Activated naive CD4-positive, alpha-beta T cell treated with Interleukin-2 at 50 U/mL for 16 hours (primary cell): Measurements from ENCODE around the gene TCP10L.
A peak's percentile ranks its signal among the peaks of the same experiment; 100 is the strongest.
"Not testable (repeated sequence)": the region's sequence is repeated elsewhere in the genome, so short reads cannot be mapped to it uniquely, and the experiment has no call there.

Experiments used
- DNase-seq: peaks from one replicate; pipeline ENCODE4 v3.0.0-alpha.2; 2020

Gene TCP10L, protein sequence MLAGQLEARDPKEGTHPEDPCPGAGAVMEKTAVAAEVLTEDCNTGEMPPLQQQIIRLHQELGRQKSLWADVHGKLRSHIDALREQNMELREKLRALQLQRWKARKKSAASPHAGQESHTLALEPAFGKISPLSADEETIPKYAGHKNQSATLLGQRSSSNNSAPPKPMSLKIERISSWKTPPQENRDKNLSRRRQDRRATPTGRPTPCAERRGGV

DNA sequence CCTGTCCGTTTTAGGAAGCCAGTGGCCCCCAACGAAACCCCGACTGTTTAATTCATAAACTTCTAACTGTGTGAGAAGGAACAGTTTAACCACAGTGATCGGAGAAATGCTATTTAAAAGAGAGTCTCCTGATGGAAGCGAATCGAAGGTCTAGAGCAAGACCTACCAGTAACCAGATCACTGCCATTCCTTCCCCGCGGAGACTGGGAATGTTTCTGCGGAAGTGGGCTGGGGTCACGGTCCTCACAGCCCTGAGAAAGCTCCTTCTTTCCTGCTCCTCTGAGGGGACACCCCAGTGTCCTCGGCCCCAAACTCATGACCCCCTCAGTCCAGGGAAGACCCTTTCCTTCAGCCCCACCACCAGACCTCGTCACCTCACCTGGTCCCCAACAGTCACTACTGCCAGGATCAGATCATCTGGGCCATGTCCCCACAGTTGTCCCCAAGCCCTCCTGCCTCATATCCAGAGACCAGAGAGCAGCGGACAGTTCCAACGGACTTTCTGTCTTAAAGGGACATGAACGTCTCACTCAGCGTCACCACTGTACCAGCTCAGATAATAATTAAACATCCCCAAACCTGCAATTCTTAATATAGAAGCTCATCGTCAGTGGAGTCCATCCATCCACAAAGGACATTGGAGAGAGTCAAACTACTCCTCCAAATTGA, at the start of gene TCP10L:
Gene TCP10L (minus strand): TSS at position 482 of the 669 bp plus-strand sequence. CDS start 1,219 bp downstream, outside the sequence.
- DNase-seq = no peak

DNA sequence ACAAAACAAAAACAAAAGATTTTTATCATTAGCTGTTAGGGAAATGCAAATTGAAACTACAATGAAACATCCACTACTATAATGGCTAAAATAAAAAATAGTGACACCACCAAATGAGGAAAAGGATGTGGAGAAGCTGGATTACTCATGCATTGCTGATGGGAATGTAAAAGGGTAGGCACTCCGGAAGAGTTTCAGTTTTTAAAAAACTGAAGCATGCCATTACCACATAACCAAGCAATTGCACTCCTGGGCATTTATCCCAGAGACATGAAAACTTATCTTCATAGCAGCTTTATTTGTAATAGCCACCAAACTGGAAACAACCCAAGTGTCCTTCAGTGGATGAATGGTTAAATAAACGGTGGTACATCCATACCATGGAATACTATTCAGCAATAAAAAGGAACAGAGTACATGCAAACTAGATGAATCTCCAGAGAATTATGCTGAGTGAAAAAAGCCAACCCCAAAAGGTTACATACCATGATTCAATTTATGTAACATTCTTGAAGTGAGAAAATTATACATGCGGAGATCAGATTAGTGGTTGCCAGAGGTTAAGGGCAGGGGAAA, 41.4 kb upstream of the TCP10L start:
- DNase-seq = no peak

DNA sequence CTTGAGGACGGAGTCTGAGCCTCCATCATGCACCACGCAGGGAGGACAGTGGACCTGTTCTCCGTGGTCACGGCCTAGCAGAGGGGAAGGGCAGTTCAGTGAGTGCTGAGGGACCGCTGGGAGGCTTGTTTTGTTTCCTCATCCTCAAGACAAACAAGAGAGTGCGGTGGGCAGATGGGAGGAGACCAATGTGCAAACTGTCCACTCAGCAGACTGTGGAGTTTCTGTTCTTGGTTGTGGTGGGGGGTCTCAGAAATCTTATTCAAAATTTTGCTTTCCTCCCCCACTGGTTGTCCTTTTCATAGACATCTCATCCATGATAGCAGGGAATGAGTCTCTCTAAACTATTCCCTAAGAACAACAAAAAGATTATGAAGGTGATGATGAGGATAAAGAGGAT, 32.9 kb upstream of the TCP10L start:
- not testable (repeated sequence) for DNase-seq

DNA sequence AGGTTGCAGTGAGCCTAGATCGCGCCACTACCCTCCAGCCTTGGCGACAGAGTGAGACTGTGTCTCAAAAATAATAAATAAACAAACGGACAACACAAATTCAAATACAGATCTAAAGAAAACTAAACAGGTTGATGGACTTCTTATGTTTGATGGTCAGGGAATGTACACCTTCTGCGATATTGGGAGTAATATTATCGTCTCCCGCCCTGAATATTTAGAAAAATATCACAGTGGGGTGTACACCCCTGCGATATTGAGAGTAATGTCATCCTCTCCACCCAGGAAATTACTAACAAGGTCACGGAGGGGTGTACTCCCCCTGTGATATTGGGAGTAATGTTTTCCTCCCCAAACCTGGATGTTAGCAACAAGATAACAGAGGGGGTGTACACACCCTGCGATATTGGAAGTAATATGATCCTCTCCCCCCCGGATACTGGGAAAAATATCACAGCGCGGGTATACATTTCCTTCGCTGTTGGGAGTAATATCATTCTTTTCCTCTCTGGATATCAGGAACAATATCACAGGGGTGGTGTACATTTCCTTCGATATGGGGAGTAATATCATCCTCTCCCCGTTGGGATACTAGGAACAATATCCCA, 28.2 kb upstream of the TCP10L start:
- no peak for DNase-seq

DNA sequence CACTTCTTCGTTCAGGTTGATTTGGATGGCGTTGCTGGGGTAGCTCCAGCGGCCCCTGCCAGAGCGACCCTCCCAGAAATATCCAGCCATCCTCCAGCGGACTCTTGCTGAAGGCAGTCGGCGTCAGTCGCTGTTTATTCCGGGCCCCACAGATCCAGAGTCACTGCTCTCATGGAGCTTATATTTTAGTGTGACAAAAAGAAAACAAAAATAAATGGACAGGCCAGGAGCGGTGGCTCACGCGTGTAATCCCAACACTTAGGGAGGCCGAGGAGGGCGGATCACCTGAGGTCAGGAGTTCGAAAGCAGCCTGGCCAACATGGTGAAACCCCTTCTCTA, 27.6 kb upstream of the TCP10L start:
- DNase-seq = no peak

DNA sequence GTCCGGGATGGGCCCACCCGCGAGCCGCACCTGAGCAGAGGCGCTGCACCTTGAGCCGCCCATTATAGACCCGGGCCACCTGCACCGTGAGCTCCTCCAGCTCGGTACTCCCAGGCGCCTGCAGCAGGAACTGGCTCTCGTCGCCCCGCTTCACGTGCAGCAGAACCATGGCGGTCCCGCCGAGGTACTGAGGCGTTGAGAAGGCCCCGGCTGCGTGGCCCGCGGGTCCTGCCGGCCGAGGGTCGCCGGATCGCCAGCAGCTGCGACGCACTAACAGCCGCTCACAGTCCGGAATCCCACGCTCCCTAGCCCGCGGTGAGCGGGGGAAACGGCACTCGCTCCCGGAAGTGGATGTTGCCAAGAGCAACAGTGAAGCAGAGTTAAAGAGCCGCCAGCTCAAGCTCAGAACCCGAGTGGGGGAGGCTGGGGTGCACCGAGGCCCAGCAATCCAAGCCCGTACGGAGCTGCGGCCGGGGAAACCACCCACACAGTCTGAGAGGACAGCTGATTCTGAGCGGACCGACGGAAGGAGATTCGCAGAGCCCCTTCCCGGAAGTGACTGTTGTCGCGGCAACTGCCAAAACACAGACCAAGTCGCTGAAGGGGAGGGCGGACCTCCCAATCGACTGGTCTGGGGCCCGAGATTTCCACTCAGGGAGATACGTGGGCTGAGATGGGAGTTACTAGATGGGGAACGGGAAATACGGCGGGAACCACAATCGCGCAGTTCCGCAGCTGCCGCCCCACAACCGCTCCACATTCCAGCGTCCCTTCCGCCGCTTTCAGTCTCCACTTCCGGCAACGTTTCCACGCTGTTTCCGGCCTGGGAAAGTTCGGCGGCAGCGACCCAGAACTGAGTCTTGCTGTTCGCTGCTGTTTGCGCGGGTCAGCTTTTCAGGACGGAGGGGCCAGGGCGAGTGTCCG, 27.0 kb upstream of the TCP10L start, which contains the start of gene CFAP298:
Gene CFAP298 (minus strand): TSS at position 303 of the 924 bp plus-strand sequence. CDS start 134 bp downstream, at position 169.
- peak; percentile 89 for DNase-seq

DNA sequence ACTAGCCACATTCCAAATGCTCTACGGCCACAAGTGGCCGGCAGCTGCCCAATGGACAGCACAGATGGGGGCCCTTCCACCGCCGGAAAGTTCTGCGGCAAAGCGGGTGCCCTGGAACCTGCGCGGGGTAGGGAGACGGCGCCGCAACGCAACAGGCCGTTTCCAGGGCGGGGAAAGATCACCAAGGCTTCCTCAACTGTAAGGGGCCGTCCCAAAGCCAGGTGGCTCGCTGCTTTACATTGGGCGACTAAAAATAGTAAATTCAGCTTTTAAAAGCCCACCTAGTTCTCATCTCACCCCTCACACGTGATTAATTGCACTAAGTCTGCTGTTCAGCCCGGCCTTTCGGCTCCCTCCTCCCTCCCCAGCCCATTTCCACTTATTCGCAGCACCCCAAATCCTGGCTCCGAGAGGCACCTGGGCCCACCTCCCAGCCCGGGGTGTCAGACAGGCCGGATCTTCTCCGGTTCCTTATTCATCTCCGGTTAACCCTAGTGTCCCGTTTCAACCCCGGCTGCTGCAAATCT, 26.2 kb upstream of the TCP10L start:
- DNase-seq = peak; percentile 45

DNA sequence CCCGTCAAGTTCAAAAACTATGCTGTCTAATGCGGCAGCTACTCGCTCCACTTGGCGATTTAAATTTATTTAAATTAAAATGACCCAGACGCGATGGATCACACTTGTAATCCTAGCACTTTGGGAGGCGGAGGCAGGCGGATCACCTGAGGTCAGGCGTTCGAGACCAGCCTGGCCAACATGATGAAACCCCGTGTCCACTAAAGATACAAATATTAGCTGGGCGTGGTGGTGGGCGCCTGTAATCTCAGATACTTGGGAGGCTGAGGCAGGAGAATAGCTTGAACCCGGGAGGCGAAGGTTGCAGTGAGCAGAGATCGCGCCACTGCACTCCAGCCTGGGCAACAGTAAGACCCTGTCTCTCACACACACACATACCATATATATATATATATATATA, 25.6 kb upstream of the TCP10L start:
- DNase-seq = not testable (repeated sequence)

DNA sequence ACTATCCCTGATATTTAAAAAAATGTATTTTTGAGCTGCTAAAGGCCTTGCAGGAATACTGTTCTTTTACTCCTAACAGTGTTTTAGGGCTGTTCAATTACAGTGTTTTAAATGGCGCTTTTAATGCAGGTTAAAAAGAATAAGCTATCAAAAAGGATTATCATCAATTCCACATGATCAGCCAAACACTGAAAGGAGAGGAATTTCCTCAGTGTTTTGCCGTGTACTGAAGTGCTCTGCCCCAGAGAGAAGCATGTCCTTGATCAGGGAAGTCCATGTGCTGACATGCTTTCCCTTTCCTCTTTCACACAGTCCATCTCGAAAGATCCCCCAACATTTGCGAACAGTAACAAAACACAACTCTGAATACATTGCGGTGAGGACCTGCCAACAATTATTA, 23.5 kb upstream of the TCP10L start:
- DNase-seq = no peak

DNA sequence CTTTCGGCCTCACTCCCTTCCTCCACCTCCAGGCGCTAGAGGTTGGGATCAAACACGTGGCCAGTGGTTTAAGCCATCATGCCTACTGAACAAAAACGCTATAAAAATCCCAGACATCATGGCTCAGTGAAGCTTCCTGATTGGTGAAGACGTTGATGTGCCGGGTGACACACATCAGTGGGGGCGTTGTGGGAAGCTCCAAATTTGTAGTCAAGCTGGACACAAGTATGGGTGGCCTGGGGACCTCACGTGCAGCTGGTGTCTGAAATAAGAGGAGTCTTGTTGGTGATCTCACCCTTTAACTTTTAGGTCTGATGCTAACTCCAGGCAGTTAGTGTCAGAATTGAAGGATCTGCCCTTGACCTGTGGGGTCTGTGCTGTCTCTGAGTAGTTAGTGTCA, 20.1 kb upstream of the TCP10L start:
- DNase-seq = no peak

DNA sequence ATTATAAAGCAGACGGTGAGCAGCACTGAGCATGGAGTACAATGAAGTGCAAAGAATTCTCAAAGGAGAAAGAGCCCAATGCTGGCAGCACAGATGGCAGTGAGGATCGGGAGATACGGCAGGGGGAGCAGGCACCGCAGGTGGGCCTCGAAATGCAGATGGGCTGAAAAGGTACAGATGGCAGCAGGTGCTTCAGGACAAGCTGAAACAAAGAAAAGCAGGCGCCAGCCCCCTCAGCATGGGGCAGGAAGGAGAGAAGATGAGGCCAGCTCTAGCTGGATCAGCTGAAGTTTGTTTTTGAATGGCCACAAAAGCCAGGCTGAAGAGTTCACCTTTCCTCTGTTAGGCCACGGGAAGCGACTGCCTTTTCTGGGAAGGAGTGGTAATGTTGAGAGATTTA, 19.1 kb upstream of the TCP10L start:
- no peak for DNase-seq

DNA sequence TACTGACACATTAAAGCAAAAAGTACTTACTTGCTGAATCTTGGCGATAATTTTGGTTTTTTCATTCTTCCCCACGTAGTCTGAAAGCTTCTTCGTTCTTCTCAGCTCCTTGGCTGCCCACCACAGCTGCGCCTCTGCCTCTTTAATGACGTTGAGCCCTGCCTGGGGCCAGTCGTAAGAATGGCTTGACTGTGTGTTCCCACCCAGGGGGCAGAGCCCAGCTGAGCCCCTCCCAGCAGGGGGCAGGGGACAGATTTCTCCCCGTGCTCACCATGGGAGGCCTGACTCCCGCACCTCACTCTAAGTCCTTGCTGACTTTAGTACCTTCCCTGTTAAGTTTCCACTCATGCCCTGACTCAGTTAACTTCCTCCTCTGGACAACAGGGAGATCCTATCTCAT, 17.8 kb upstream of the TCP10L start:
- no peak for DNase-seq

DNA sequence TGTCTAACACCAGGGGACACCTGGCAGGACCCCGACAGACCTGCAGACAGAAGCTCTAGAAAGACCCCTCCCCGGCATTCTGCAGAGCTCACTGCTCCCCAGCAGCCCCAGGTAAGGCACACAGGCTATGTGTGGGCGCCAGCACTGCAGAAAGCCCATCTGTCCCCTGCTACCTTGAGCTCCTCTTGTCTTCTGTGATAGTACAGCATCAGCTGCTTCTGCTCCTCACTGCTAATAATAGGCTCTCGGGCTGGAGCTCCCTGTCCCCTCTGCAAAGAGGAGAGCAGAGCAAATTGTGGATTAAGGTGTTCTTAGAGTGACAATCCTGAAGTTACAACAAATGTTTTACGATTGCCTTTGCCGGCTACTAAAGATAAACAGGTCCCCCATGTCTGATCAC, 16.8 kb upstream of the TCP10L start:
- no peak for DNase-seq

DNA sequence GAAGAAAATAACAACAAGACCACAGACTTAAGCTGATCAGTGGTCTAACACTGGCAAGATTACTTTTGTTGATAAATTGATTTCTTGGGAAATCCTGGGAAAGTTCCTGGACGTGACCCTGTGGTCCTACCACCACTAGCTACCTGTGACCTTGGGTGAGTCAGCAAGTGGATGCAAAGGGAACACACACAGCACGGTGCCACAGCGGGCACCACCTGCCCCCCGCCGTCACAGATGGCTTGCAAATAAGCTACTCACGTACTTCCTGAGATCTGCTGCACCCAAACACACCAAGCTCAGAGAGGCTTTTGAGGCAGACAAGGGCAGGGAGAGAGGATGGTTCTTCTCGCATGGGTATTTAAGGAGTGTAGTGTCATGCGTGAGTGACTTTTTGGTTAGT, 14.2 kb upstream of the TCP10L start:
- DNase-seq = no peak

DNA sequence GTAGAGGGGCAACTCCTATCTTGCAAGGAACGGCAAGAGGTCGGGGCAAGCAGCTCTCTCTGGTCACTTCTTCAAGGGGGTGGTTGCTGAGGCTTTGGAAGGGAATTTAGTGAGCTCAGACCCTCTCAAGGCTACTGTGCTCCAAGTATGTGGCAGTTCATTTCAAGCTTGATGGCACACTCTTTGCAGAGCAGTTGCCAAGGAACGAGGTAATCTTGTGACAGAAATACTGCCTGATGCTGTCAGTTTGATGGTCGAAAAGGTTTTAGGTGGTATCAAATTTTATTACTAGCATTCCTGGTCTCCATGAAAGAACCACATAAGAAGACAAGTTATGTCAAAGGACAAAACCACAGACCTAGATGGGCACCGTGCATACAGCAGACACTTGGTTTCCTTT, 13.8 kb upstream of the TCP10L start:
- no peak for DNase-seq

DNA sequence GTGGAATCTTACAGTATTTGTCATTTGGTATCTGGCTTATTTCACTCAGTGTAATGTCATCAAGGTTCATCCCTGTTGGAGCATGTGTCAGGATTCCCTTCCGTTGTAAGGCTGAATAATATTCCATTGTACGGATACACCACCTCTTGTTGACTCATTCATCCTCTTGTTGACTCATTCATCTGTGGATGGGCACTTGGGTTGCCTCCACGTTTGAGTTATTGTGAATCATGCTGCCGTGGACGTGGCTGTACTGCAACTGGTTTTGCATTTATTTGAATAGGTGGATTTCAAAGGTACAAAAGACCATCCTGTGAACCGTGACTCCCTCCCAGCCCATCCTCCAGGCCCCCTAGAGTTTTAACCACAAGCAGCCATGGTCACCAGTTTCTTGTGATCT, 11.9 kb upstream of the TCP10L start:
- no peak for DNase-seq

DNA sequence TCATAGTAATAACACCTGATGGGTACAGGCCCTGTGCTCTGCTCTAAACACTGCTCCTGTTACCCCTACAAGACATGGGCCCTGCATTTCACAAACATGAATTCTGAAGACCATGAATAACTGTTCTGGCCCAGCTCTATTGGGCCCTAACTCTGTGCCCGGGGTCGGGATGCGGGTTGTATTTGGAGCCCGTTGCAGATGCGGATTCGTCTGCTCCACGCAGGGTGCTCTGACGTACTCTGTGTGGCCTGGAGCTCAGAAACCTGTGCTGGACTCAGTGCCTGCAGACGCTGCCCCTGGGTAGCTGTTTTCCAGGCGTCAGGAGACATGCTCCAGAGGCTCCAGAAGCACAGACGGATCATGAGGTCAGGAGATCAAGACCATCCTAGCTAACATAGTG, 10.1 kb upstream of the TCP10L start:
- DNase-seq = no peak

DNA sequence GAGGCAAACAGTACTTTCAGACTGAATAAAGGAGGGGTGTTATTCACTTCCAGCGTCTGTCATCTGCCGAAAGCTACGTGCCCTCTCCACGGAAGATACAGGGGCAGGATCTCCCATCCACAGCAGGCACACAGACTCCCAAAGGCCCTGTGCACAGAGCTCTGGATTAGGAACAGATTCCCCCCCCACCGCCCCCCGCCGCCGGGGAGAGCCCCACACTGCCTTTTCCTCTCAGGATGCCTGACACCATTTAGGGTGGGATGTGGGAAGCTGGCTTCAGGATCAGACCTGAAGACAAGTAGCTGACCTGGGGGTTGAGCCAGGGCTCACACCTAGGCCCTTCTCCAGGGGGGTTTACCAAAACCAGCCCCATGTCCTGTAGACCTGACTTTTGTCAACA, 8.4 kb upstream of the TCP10L start:
- DNase-seq = no peak

DNA sequence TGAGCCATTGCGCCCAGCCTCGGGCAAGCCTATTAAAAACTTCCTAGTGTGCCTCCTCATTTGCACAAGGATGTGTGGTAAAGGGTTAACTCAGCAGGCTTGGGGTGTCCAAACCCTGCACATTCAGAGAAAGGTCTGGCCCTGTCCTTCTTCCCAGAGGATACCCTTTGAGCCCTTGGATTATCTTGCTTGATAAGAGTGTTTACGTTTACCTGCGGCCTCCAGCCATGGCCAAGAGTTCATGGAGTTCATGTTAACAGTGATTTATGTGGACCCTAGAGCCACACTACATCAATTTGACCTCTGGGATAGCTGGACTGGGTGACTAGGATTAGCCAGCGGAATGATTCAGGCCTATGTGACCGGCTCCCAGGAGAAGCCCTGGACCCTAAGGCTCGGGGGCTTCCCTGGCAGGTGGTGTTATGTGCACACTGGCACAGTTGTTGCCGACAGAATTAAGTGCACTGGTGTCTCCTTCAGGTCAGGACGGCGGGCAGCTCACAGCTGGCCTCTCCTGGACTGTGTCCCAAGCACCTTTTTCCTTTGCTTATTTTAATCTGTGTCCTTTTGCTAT, 7.7 kb upstream of the TCP10L start:
- DNase-seq = no peak

DNA sequence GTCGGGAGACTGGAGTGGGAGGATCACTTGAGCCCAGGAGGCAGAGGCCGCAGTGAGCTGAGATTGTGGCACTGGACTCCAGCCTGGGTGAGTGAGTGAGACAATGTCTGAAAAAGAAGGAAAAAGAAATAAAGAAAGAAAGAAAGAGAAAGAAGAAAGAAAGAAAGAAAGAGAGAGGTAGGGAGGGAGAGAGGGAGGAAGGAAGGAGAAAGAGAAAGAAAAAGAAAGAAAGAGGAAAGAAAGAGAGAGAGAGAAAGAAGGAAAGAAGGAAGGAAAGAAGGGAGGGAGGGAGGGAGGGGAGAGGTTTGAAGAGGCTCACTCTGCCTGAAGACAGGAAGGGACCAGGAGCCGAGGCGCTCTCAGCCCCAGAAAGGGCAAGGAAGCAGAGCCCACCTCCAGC, 4.8 kb upstream of the TCP10L start:
- no peak for DNase-seq

DNA sequence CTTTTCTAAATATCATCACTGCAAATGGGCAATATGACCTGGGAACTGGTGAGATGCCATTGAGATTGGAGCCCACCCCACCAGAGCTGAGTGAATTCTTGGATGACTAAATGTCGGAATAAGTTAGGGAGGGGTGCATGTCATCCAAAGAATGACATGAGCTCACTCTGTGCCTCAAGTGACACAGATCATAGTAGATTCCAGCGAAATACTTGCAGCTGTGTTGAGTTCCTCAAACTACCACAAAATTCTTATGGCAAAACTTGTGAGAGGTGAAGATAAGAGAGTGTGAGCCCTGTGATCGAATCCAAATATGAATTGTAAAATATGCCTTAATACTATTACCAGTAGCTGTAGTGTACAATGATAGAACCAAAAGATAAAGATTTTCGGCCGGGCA, 2.3 kb upstream of the TCP10L start:
- no peak for DNase-seq

DNA sequence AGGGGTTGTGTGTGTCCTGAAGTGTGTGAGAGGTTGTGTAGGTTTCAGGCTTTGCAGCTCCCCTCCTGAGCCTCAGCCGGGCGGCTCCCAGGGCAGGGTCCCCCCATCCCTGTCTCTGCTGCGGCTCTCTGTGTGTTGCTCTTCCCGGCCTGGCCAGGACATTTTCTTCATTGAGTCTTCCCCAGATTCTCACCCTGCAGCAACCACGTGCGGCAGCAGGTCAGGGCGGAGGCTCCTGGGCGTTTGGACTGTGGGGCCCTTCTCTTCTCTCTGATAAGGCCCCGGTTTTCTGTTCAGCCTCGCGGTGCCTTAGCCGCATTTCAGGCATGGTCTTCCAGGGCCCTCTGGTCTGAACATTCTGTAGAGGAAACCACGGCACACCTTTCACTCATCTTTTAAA, 1.8 kb upstream of the TCP10L start:
- DNase-seq = no peak
